OCI-LY7 (cell line): ENCODE measurements around the gene CIAO2B. TPM values are rescaled to one million over a fixed set of nuclear protein-coding genes. Genes with fewer than 3 reads are reported as not detected.

Experiments
- BruUV-seq: library from RNA; stranded (reverse); fragments of 400-500 nt; replicated peaks from 2 replicates; lab custom pipeline; 2021; lab: Mats Ljungman, UMichigan
- CTCF ChIA-PET: fragments of 300-600 bp; sonication (Branson Sonifier 250); formaldehyde crosslinking; loops from one replicate; lab custom pipeline; 2022; ENCODE audit warnings: antibody characterized with exemption; ENCODE audit not compliant: unreplicated experiment; lab: Charles Lee
- POLR2A ChIA-PET: fragments of 300-600 bp; sonication (Branson Sonifier 250); formaldehyde crosslinking; loops from one replicate; lab custom pipeline; 2022; ENCODE audit warnings: antibody characterized with exemption; lab: Charles Lee
- DNase-seq: peaks from one replicate; pipeline ENCODE4 v3.0.0-alpha.2; 2015; ENCODE audit warnings: low spot score
- H2AFZ ChIP-seq: fragments of 200-600 bp; sonication (generic), shearing (Covaris generic); 2 replicates; pipeline ENCODE4 v1.6.1; 2014; ENCODE audit warnings: mild to moderate bottlenecking, antibody characterized with exemption, low read length, moderate library complexity
- H3K27ac ChIP-seq: fragments of 200-600 bp; sonication (generic); 2 replicates; pipeline ENCODE4 v1.5.1; 2014; ENCODE audit warnings: mixed run types, low read depth, mild to moderate bottlenecking, moderate library complexity, low read length, inconsistent platforms; ENCODE audit not compliant: poor library complexity, severe bottlenecking
- H3K36me3 ChIP-seq: fragments of 200-600 bp; sonication (generic); 2 replicates; pipeline ENCODE4 v1.6.1; 2014; ENCODE audit warnings: mild to moderate bottlenecking, antibody characterized with exemption, low read length, moderate library complexity, mixed read lengths; ENCODE audit not compliant: insufficient read depth
- H3K4me1 ChIP-seq: fragments of 200-600 bp; sonication (generic); 2 replicates; pipeline ENCODE4 v1.5.1; 2014; ENCODE audit warnings: mild to moderate bottlenecking, low read length; ENCODE audit not compliant: insufficient read depth, poor library complexity, severe bottlenecking
- H3K4me2 ChIP-seq: fragments of 200-600 bp; sonication (generic); 2 replicates; pipeline ENCODE4 v1.6.1; 2014; ENCODE audit warnings: mild to moderate bottlenecking, low read length
- H3K4me3 ChIP-seq: fragments of 200-600 bp; sonication (generic); 2 replicates; pipeline ENCODE4 v1.5.1; 2014; ENCODE audit warnings: mild to moderate bottlenecking, low read depth, low read length; ENCODE audit not compliant: poor library complexity, severe bottlenecking
- H3K79me2 ChIP-seq: fragments of 200-600 bp; sonication (generic); 2 replicates; pipeline ENCODE4 v1.6.1; 2016; ENCODE audit warnings: low read depth, mild to moderate bottlenecking, low read length, moderate library complexity, mixed read lengths; ENCODE audit not compliant: insufficient read depth
- H3K9me2 ChIP-seq: fragments of 200-600 bp; sonication (generic); 2 replicates; pipeline ENCODE4 v1.6.1; 2016; ENCODE audit warnings: mild to moderate bottlenecking, low read length, mixed read lengths; ENCODE audit not compliant: insufficient read depth
- H3K9me3 ChIP-seq: fragments of 200-600 bp; sonication (generic); 2 replicates; pipeline ENCODE4 v1.6.1; 2014; ENCODE audit warnings: mild to moderate bottlenecking, mixed run types, low read length, mixed read lengths
- H4K20me1 ChIP-seq: fragments of 200-600 bp; sonication (generic); 2 replicates; pipeline ENCODE4 v1.6.1; 2014; ENCODE audit warnings: mild to moderate bottlenecking, antibody characterized with exemption, low read length, moderate library complexity, mixed read lengths; ENCODE audit not compliant: insufficient read depth
- CTCF ChIP-seq: fragments of 200-600 bp; sonication (generic); conservative IDR thresholded peaks from 2 replicates; pipeline ENCODE4 v1.5.1; 2014; ENCODE audit warnings: mild to moderate bottlenecking, antibody characterized with exemption, low read length, moderate library complexity, mixed read lengths
- EZH2phosphoT487 ChIP-seq: fragments of 200-600 bp; sonication (generic); IDR thresholded peaks from 2 replicates; pipeline ENCODE4 v1.6.1; 2018; ENCODE audit warnings: low read depth, borderline replicate concordance, mild to moderate bottlenecking, mixed run types, antibody characterized with exemption, low read length, moderate library complexity, mixed read lengths
- intact Hi-C: fragments of 100-400 bp; cut with micrococcal nuclease; formaldehyde crosslinking; loops from one replicate; pipeline ENCODE4 v1.10.0; 2022; ENCODE audit not compliant: unreplicated experiment
- total RNA-seq, 2 experiments: library from RNA; depleted of rRNA in 1 of 2; stranded (reverse); fragments of >200 nt in 1 of 2; shearing (Covaris generic) in 1 of 2; gene quantifications; 2 replicates each; pipeline ENCODE4 v1.2.3, GENCODE V29; 2014 to 2022

The CIAO2B gene
- total RNA-seq, 2 experiments from 2014 or later, result 76.4 to 133 TPM

DNA sequence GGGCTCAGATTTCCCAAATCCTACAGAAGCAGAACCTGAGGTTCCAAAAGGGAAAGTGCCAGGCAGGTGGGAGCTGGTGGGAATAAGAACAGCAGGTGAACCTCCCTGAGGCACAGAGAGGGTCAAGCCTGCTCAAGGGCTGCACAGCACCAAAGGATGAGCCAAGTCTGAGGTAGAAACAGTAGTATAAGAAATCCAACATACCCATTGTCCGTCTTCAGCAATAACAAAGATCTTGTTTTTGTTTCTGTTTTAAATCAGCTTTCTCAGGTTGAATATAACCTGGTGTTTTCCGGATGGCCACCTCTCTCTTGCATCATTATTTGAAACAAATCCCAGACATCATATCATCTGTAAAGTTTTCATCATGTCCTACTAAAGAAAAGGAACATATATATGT, 16.2 kb upstream of the CIAO2B start:
- DNase-seq, result no peak
- no peak overlapping the region for H3K27ac ChIP-seq
- H3K9me2 ChIP-seq, result no peaks in the 10 kb centered on the region
- intact Hi-C loops, result loop anchor here (5.0 kb wide), 1 partner anchor 53 kb away; no protein-coding TSS in a partner anchor
- no peaks in the 10 kb centered on the region for H3K9me3 ChIP-seq
- H3K79me2 ChIP-seq, result no peaks in the 10 kb centered on the region
- H3K4me1 ChIP-seq, result peaks cover 5% of the 10 kb centered on the region
- no peak overlapping the region for H3K4me2 ChIP-seq
- H3K36me3 ChIP-seq, result no peaks in the 10 kb centered on the region
- POLR2A ChIA-PET, result no interaction called here
- H4K20me1 ChIP-seq, result no peaks in the 10 kb centered on the region
- no TSS peak for BruUV-seq
- H3K4me3 ChIP-seq, result no peak overlapping the region
- CTCF ChIA-PET, result no interaction called here
- no peak overlapping the region for H2AFZ ChIP-seq
- no peak for TF ChIP-seq CTCF
- no peak for TF ChIP-seq EZH2phosphoT487

GRCh38 chr16:66949472-66949871, 15.3 kb upstream of the CIAO2B start:
- intact Hi-C loops, result no loop called here
- BruUV-seq, result no TSS peak
- no peaks in the 10 kb centered on the region for H4K20me1 ChIP-seq

More at GRCh38 chr16:66949472-66949871, 15.3 kb upstream of the CIAO2B start:
- no peaks in the 10 kb centered on the region for H3K79me2 ChIP-seq
- H3K27ac ChIP-seq, result no peak overlapping the region
- H3K36me3 ChIP-seq, result no peaks in the 10 kb centered on the region
- H3K4me3 ChIP-seq, result no peak overlapping the region
- no peak for DNase-seq
- no peaks in the 10 kb centered on the region for H3K9me3 ChIP-seq
- peaks cover 5% of the 10 kb centered on the region for H3K4me1 ChIP-seq
- no peak overlapping the region for H2AFZ ChIP-seq
- H3K9me2 ChIP-seq, result no peaks in the 10 kb centered on the region
- CTCF ChIA-PET, result no interaction called here
- no peak overlapping the region for H3K4me2 ChIP-seq
- TF ChIP-seq EZH2phosphoT487, result no peak
- TF ChIP-seq CTCF, result no peak
- POLR2A ChIA-PET, result interaction anchor here (0.7 kb wide), 1 partner anchor 64 kb away, joined by 4 read pairs; no protein-coding TSS in a partner anchor
